ENCODE results near the gene FERMT3.
"Not testable (repeated sequence)": the region's sequence is repeated elsewhere in the genome, so short reads cannot be mapped to it uniquely, and the experiment has no call there.

The FERMT3 gene

GRCh38 chr11:64206457-64207255 lies at the start of gene FERMT3:
FERMT3 (plus strand) TSS chr11:64206721; CDS start chr11:64207365, 644 bp downstream.
- DNase-seq (ENCODE audit: low read depth in 2 of 2): peak; percentile 61 to 82

DNA sequence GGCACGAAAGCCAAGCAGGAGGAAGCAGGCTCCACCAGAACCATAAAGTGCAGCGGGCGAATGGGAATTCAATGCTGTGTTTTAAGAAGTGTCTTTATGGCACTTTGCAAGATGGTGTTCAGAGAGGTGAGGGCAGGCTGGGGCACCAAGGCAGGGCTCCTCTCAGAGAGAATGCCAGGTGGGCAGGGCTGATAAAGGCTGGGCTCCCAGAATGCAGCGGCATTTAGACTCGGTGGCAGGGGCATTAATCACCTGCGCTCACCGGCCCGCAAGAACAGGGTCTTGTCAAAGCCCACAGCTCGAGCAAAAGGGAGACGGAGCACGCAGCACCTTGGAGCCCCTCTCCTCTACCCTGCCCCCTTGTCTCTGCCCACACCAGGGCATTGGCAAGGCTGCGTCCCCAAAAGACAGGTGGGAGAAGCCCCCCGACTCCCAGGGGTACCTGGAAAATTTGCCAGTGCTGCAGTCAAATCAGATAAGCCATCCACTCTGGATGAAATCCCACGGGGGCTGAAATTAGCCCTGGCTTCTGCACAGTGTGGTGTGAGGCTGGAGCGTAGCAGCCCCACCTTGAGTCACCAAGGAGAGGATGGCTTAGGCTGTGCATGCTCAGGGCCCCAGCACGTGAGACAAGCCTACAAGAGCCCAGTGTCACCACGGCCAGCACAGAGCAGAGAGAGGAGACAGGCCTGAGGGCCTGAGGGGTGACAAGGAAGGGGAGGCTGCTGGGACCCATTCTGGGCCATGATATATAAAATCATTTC lies 48.7 kb upstream of the FERMT3 start:
- no peak for DNase-seq (ENCODE audit: low read depth in 2 of 2)

DNA sequence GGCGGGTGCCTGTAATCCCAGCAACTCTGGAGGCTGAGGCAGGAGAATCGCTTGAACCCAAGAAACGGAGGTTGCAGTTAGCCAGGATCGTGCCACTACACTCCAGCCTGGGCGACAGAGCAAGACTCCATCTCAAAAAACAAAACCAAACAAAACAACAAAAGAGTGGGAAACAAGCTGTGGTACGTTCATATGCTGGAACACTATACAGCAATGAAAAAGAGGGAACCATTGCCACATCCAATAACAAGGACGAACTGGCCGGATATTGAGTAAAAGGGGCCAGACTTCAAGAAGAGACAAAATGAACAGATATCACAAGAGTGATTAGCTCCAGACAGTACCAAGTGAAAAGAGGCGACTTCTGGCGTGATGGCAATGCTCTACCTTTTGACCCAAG lies 45.5 kb upstream of the FERMT3 start:
- no peak for DNase-seq (ENCODE audit: low read depth in 2 of 2)

- not testable (repeated sequence) for DNase-seq (ENCODE audit: low read depth in 2 of 2)
Measured at GRCh38 chr11:64162769-64163168, 43.8 kb upstream of the FERMT3 start.

- no peak for DNase-seq (ENCODE audit: low read depth in 2 of 2)
Measured at GRCh38 chr11:64163951-64164350, 42.6 kb upstream of the FERMT3 start.

- no peak for DNase-seq (ENCODE audit: low read depth in 2 of 2)
Measured at GRCh38 chr11:64164392-64165312, 41.9 kb upstream of the FERMT3 start.

DNA sequence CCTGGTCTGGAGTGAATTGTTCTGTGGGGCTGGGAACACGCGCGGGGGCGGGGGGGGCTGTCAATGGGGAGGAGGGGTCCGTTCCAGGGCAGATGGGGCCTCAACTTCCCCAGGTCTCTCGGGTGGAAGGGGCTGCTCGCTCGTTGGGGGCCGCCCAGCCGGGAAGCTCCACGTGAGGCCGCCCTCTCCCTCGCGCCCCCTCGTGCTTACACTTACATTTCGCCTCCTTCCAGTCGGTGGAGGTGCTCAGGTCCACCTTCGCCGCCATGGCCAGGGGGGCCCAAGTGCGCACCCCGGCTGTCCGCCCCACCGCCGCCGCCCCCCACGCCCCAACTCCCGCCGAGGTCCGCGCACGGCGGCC lies 41.1 kb upstream of the FERMT3 start:
- DNase-seq (ENCODE audit: low read depth in 2 of 2): no peak

GRCh38 chr11:64165842-64166635 lies 40.5 kb upstream of the FERMT3 start, which contains the start of gene MACROD1:
MACROD1 (minus strand) TSS chr11:64166113; CDS start chr11:64165994, 119 bp downstream.
- peak; percentile 78 to 83 for DNase-seq (ENCODE audit: low read depth in 2 of 2)

GRCh38 chr11:64170419-64170818 lies 36.1 kb upstream of the FERMT3 start:
- no peak for DNase-seq (ENCODE audit: low read depth in 2 of 2)

GRCh38 chr11:64173616-64174355 lies 32.7 kb upstream of the FERMT3 start:
- DNase-seq (ENCODE audit: low read depth in 2 of 2): no peak

GRCh38 chr11:64176751-64177150 lies 29.8 kb upstream of the FERMT3 start:
- DNase-seq (ENCODE audit: low read depth in 2 of 2): no peak

- no peak for DNase-seq (ENCODE audit: low read depth in 2 of 2)
Measured at GRCh38 chr11:64178203-64178602, 28.3 kb upstream of the FERMT3 start.

DNA sequence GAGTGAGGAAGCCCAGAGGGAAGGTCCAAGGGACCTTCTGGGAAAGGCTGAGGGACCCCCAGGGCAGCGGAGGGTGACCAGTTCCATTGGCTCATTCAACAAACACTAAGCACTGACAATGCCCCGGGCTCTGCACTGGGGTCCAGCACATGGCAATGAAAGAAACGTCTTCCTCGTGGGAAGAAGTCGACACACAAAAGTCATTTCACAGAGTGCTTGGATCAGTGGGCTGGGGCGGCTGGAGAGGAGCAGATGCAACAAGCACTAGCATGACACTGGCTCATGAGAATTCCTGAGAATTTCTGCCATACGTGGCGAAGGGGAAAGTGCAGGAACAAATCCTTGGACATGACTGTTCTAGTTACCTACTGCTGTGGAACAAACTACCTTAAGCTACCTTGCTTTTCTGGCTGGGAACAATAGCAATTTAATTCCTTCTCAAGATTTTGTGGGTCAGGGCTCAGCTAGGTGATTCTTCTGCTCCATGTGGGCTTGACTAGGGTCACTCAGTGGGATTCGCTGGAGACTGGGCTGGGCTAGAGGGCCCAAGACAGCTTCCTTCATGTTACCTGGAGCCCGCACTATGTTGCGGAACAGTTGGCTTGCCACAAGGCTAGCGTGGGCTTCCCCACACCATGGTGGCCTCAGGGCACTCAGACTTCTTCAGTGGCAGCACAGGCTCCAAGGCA lies 27.4 kb upstream of the FERMT3 start:
- DNase-seq (ENCODE audit: low read depth in 2 of 2): no peak

- no peak for DNase-seq (ENCODE audit: low read depth in 2 of 2)
Measured at GRCh38 chr11:64180891-64181290, 25.6 kb upstream of the FERMT3 start.

- peak in 1 of 2 donors; percentile 35 for DNase-seq (ENCODE audit: low read depth in 2 of 2)
Measured at GRCh38 chr11:64181506-64182411, 24.8 kb upstream of the FERMT3 start.

GRCh38 chr11:64183890-64184289 lies 22.6 kb upstream of the FERMT3 start:
- no peak for DNase-seq (ENCODE audit: low read depth in 2 of 2)

DNA sequence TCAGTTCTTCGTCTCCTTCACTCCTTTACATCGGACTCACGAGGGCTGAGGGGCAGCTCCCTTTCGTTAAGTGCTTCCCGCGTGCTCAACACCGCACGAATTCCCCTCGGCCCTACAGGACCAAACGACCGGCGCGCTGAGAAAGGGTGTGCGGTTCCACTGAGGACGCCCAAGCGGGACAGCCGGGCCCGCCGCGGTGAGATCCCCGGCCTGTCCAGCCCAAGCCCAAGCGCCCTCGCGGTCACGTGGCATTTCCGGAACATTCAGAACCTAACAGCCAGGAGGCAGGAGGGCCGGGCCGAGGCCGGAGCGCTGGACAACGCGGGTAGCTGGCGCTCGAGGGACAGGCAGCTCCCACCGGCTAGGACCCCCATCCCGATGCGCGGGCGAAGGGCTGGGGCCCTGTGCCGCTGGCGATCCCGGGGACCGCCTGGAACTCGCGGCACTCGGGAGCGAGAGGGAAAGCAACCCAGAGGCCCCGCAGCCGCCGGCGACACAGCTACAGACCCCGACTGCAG lies 21.3 kb upstream of the FERMT3 start:
- no peak for DNase-seq (ENCODE audit: low read depth in 2 of 2)

GRCh38 chr11:64185693-64186491 lies 20.6 kb upstream of the FERMT3 start, which contains the start of gene STIP1:
STIP1 (plus strand) TSS chr11:64186171; CDS start chr11:64186262, 91 bp downstream.
- DNase-seq (ENCODE audit: low read depth in 2 of 2): peak; percentile 96 to 97

Measured in activated CD4-positive, alpha-beta T cell treated with anti-CD3 and anti-CD28 coated beads for 24 hours (primary cell).